Stimulated activated CD4-positive, alpha-beta T cell treated with anti-CD3 and anti-CD28 coated beads, Interleukin-2, amount 100 ng/mL, for 24 hours (primary cell): ENCODE measurements around the gene TNK2.
"Not testable (repeated sequence)": the region's sequence is repeated elsewhere in the genome, so short reads cannot be mapped to it uniquely, and the experiment has no call there.

Experiments used
- DNase-seq, 2 donors: peaks; one replicate each; pipeline ENCODE4 v3.0.0-alpha.2; 2020

The TNK2 gene

DNA sequence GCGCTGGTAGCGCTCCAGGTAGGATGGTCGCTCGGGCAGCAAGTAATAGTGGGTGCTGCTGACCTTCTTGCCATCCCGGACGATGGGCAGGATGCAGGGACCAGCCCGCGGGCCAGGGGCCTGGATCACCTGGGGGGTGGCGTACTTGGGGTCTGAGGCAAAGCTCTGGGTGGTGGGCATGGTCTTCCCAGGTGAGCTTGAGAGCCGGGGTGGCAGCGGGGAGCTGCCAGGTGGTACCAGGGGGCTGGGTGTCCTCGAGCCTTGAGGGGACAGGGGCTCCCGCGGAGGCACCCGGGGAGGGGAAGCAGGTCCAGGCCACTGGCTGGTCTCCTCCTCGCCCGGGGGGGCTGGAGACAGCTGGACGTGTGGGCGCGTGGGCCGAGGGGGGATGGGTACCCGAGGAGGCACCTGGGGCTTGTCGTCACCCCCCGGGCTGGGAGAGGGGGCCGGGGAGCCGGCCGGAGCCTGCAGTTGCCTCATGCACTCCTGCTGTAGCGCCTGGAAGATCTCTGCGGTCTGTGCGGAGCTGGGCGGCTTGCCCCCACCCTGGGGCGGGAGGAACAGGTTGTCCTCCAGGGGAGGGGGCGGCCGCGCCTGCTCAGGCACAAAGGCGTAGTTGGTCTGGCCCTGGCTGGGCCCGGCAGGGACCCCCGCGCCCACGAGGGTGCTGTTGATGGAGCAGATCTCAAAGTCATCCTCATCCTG, 40.6 kb downstream of the TNK2 start:
- no peak for DNase-seq

DNA sequence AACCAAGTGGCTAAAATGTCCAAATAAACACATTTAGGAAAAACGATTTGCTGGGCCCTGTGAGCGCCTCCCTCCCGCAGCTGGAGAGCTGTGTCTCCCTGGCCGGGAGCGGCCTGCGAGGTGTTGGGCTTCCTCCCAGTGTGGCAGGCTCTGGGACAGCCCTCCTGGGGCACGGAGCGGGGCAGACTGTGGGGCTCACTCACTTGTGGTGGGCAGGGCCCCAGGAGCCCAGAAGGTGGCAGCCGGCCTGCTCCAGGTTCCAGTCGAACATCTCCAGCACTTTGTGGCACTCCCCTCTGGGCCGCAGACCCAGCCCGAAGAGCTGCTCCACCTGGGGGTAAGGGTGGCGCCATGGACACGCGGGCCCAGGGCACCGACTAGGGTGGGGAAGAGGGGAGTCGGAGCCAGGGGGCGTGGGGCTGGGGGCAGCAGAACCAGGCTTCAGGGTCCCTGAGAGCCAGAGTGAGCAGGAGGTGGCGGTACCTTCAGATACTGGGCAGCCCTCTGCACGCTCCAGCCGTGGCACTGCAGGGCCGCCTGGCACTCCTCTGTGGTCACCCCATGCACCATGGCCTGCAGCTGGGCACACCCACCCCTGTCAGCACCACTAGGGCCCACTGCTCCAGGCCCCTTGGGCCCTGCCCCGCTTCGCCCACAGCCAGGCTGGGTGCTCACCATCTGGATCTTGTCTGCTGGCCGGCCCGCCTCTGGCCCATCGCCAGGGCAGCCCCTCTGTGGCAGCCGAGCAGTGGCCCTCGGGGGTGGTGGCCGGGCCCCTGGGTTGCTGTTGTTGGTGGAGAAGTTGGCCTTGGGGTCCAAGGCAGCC, 41.5 kb downstream of the TNK2 start:
- no peak for DNase-seq

DNA sequence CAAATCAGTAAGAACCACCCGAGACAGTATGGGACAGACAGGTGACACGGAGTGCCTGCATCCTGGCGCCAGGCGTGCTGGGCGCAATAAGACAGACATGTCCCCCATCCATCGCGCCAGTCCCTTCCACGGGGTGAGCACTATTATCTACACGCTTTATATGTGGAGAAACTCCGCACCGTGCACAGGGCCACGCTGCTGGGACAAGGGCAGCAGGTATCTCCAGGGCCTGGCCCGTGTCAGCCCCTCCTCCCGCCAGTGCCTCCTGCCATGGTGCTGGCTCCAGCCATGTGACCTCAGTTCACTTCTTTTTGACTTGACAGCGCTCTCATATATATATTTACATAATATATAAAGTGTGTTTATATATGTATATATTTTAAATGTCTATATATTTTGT, 42.6 kb downstream of the TNK2 start:
- no peak for DNase-seq

GRCh38 chr3:195863121-195864061, 45.0 kb downstream of the TNK2 start:
- DNase-seq = peak; percentile 72 to 78

GRCh38 chr3:195862318-195862717, 46.0 kb downstream of the TNK2 start:
- not testable (repeated sequence) for DNase-seq

- no peak for DNase-seq
These were observed 47.9 kb downstream of the TNK2 start for GRCh38 chr3:195860456-195860855.

- DNase-seq = no peak
These were observed 48.4 kb downstream of the TNK2 start for GRCh38 chr3:195859846-195860411.

- peak; percentile 86 to 87 for DNase-seq
These were observed 49.1 kb downstream of the TNK2 start for GRCh38 chr3:195859061-195859845.

- DNase-seq = no peak
These were observed 51.8 kb downstream of the TNK2 start for GRCh38 chr3:195856410-195857084.

- DNase-seq = no peak
These were observed 52.6 kb downstream of the TNK2 start for GRCh38 chr3:195855471-195856409.

DNA sequence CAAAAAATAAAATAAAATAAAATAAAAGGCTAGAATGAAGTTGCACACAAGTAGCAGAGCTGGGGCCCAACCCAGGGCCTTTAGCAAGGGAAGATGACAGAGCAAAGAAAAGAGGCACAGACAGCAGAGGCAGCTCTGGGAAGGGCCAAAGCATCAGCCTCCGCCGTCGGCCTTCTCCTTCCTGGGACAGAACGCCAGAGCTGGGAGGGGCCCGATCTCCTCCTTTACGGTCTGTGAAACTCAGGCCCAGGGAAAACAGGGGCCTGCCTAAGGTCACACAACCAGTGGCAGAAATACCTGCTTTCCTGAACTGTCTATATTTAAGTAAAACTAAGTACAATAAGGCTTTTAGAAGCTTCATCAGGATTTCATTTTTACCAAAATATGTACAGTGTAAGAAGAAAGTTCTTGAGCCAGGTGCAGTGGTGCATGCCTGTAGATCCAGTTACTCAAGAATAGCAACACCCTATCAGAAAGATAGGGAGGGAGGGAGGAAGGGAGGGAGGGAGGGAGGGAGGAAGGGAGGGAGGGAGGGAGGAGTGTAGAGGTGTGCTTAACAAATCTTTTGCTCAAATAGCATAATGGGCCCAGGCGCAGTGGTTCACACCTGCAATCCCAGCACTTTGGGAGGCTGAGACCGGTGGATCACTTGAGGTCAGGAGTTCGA, 53.6 kb downstream of the TNK2 start:
- DNase-seq = no peak

DNA sequence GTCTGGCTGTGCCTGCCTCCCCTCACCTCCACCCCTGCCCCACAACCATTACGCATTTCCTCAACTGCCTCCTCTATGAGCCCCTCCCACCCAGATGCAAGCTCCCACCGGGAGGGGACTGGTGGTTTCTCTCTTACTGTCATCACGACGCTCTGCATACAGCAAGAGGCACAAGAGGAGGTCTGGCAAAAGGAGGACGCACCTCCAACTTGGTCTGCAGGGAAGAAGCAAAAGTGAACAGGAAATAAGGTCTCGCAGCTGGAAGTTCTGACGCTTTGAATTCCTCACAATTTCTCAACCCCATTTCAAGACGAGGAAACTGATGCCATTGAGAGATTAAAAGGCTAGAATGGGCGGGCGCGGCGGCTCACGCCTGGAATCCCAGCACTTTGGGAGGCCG, 54.4 kb downstream of the TNK2 start:
- no peak for DNase-seq

GRCh38 chr3:195853036-195853435, 55.3 kb downstream of the TNK2 start:
- DNase-seq = no peak

- peak; percentile 88 to 92 for DNase-seq
These were observed 57.4 kb downstream of the TNK2 start for GRCh38 chr3:195850857-195851543.

GRCh38 chr3:195849322-195850074, 58.9 kb downstream of the TNK2 start:
- no peak for DNase-seq

- no peak for DNase-seq
These were observed 61.0 kb downstream of the TNK2 start for GRCh38 chr3:195847055-195847950.

DNA sequence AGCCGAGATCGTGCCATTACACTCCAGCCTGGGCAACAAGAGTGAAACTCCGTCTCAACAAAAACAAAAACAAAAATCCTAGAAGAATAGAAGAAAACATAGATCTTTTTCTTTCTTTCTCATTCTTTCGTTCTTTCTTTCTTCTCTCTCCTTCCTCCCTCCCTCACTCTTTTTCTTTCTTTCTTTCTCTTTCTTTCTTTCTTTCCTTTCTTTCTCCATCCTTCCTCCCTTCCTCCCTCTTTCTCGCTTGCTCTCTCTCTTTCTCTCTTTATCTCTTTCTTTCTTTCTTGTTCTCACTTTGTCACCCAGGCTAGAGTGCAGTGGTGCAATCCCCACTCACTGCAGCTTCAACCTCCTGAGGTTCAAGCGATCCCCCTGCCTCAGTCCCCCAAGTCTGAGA, 62.9 kb downstream of the TNK2 start:
- DNase-seq = no peak
